ENCODE data around the gene ZNF280D. TPM values are rescaled to one million over a fixed set of nuclear protein-coding genes. Genes with fewer than 3 reads are reported as not detected.
"Not testable (repeated sequence)": the region's sequence is repeated elsewhere in the genome, so short reads cannot be mapped to it uniquely, and the experiment has no call there.

ZNF280D gene
- 10 to 100 TPM; 28.3 to 38.7 TPM for total RNA-seq

GRCh38 chr15:56733136-56734012, at the start of gene ZNF280D:
Gene ZNF280D (minus strand): TSS chr15:56733509. CDS start chr15:56707109, 26,400 bp downstream.
- DNase-seq = peak; percentile 88 to 93 (median 90)
- intact Hi-C loops (cut with DNase I) = no loop called here
- WGBS, 2 donors = 15 to 48% methylated on average over 26 to 69 of the region's 101 CpGs

GRCh38 chr15:56782306-56782705, 49.0 kb upstream of the ZNF280D start:
- intact Hi-C loops (cut with DNase I) = no loop called here
- WGBS, 2 donors = 76 to 77% methylated on average over 8 of the region's 8 CpGs
- DNase-seq = no peak
- H3K9me3 ChIP-seq = no peaks in the 10 kb centered on the region
- no peaks in the 10 kb centered on the region for H3K36me3 ChIP-seq (replicated peaks in 1 of 2; ENCODE audit: insufficient read depth in 1 of 2, low read depth in 2 of 2)
- H3K27me3 ChIP-seq = no peaks in the 10 kb centered on the region
- no peaks in the 10 kb centered on the region for H3K4me1 ChIP-seq
- no peak overlapping the region for H3K27ac ChIP-seq
- ATAC-seq = no peak
- no peak for TF ChIP-seq POLR2A (IDR thresholded peaks at IDR 0.05)
- TF ChIP-seq, protein P1, sequence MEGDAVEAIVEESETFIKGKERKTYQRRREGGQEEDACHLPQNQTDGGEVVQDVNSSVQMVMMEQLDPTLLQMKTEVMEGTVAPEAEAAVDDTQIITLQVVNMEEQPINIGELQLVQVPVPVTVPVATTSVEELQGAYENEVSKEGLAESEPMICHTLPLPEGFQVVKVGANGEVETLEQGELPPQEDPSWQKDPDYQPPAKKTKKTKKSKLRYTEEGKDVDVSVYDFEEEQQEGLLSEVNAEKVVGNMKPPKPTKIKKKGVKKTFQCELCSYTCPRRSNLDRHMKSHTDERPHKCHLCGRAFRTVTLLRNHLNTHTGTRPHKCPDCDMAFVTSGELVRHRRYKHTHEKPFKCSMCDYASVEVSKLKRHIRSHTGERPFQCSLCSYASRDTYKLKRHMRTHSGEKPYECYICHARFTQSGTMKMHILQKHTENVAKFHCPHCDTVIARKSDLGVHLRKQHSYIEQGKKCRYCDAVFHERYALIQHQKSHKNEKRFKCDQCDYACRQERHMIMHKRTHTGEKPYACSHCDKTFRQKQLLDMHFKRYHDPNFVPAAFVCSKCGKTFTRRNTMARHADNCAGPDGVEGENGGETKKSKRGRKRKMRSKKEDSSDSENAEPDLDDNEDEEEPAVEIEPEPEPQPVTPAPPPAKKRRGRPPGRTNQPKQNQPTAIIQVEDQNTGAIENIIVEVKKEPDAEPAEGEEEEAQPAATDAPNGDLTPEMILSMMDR (IDR thresholded peaks at IDR 0.05) = no peak
- no peak overlapping the region for H3K4me3 ChIP-seq

More at GRCh38 chr15:56733136-56734012, at the start of gene ZNF280D:
- no peaks in the 10 kb centered on the region for H3K9me3 ChIP-seq
- no peaks in the 10 kb centered on the region for H3K27me3 ChIP-seq
- H3K4me3 ChIP-seq = peak within 1 kb of the TSS; percentile 45 to 57
- TF ChIP-seq POLR2A (IDR thresholded peaks at IDR 0.05) = peak; percentile 67 to 74 (median 71)
- TF ChIP-seq, protein P1 (IDR thresholded peaks at IDR 0.05) = peak in 2 of 7 experiments; percentile 3 to 10
- ATAC-seq = peak; percentile 94
- H3K4me1 ChIP-seq = peaks cover 33% of the 10 kb centered on the region
- H3K27ac ChIP-seq = peak within 1 kb of the TSS; percentile 93 to 100 (median 96)
- no peaks in the 10 kb centered on the region for H3K36me3 ChIP-seq (replicated peaks in 1 of 2; ENCODE audit: insufficient read depth in 1 of 2, low read depth in 2 of 2)

GRCh38 chr15:56781666-56782065, 48.4 kb upstream of the ZNF280D start:
- H3K4me1 ChIP-seq = no peaks in the 10 kb centered on the region
- ATAC-seq = no peak
- no peak for DNase-seq
- H3K4me3 ChIP-seq = no peak overlapping the region
- no peaks in the 10 kb centered on the region for H3K27me3 ChIP-seq
- H3K27ac ChIP-seq = no peak overlapping the region
- WGBS, 2 donors = 87 to 92% methylated on average over 2 of the region's 2 CpGs
- no peaks in the 10 kb centered on the region for H3K9me3 ChIP-seq
- TF ChIP-seq, protein P1 (IDR thresholded peaks at IDR 0.05) = no peak
- no peak for TF ChIP-seq POLR2A (IDR thresholded peaks at IDR 0.05)
- no peaks in the 10 kb centered on the region for H3K36me3 ChIP-seq (replicated peaks in 1 of 2; ENCODE audit: insufficient read depth in 1 of 2, low read depth in 2 of 2)
- intact Hi-C loops (cut with DNase I) = no loop called here

DNA sequence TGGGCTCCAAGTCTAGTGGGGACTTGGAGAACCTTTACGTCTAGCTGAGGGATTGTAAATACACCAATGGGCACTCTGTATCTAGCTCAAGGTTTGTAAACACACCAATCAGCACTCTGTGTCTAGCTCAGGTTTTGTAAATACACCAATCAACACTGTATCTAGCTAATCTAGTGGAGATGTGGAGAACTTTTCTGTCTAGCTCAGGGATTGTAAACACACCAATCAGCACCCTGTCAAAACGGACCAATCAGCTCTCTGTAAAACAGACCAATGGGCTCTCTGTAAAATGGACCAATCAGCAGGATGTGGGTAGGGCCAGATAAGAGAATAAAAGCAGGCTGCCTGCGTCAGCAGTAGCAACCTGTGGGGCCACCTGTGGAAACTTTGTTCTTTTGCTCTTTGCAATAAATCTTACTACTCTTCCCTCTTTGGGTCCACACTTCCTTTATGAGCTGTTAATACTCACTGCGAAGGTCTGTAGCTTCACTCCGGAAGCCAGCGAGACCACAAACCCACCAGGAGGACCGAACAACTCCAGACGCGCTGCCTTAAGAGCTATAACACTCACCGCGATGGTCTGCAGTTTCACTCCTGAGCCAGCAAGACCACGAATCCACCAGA, 46.9 kb upstream of the ZNF280D start:
- H3K4me3 ChIP-seq; DNase-seq; H3K36me3 ChIP-seq (replicated peaks in 1 of 2; ENCODE audit: insufficient read depth in 1 of 2, low read depth in 2 of 2); H3K4me1 ChIP-seq; intact Hi-C loops (cut with DNase I); H3K9me3 ChIP-seq; ATAC-seq; H3K27me3 ChIP-seq; H3K27ac ChIP-seq: not testable (repeated sequence)
- WGBS, 2 donors = 81 to 93% methylated on average over 12 of the region's 12 CpGs

- intact Hi-C loops (cut with DNase I); DNase-seq; H3K27me3 ChIP-seq; ATAC-seq; H3K36me3 ChIP-seq (replicated peaks in 1 of 2; ENCODE audit: insufficient read depth in 1 of 2, low read depth in 2 of 2); H3K9me3 ChIP-seq; H3K4me1 ChIP-seq; H3K27ac ChIP-seq; H3K4me3 ChIP-seq: not testable (repeated sequence)
- WGBS, 2 donors = 90 to 93% methylated on average over 12 to 24 of the region's 25 CpGs
Observed at GRCh38 chr15:56779449-56779848, 46.1 kb upstream of the ZNF280D start.
